GM12878 (cell line): ENCODE results near the gene PTCD3. TPM values are rescaled to one million over a fixed set of nuclear protein-coding genes. Genes with fewer than 3 reads are reported as not detected.

Experiments used
- ATAC-seq: fragments of 200-7000 bp; cut with Tn5 transposase; 3 replicates; pipeline ENCODE4 v1.9.1; 2020; ENCODE audit warnings: mild to moderate bottlenecking, moderate library complexity
- BruUV-seq: library from RNA; stranded (reverse); fragments of 400-500 nt; replicated peaks from 2 replicates; lab custom pipeline; 2021; lab: Mats Ljungman, UMichigan
- CTCF ChIA-PET: fragments of 300-600 bp; sonication (Branson Sonifier 250); formaldehyde crosslinking; extraction: SDS; loops from one replicate; lab custom pipeline; 2021; ENCODE audit warnings: inconsistent platforms; lab: Yijun Ruan, JAX
- POLR2A ChIA-PET: fragments of 350-600 bp; formaldehyde crosslinking; extraction: SDS; loops from one replicate; lab custom pipeline; 2021; ENCODE audit warnings: inconsistent platforms; lab: Charles Lee
- RAD21 ChIA-PET: fragments of 300-600 bp; sonication (Branson Sonifier 250); formaldehyde crosslinking; loops from one replicate; lab custom pipeline; 2023; ENCODE audit warnings: antibody characterized with exemption; ENCODE audit not compliant: unreplicated experiment; lab: Charles Lee
- SMC1A ChIA-PET: fragments of 300-600 bp; sonication (Branson Sonifier 250); formaldehyde crosslinking; loops from one replicate; lab custom pipeline; 2023; ENCODE audit not compliant: unreplicated experiment, uncharacterized antibody; lab: Charles Lee
- DNase-seq: peaks from one replicate; pipeline ENCODE4 v3.0.0-alpha.2; 2011; ENCODE audit warnings: low read depth, low spot score
- FAIRE-seq: peaks from 3 replicates; lab custom pipeline; 2011; peaks lifted over from hg19 to GRCh38; lab: Jason Lieb, UNC
- H2AFZ ChIP-seq: 2 replicates; pipeline ENCODE4 v1.6.0; 2011; ENCODE audit warnings: low read depth, low read length, control low read depth; ENCODE audit not compliant: control insufficient read depth
- H3K27ac ChIP-seq: 2 replicates; pipeline ENCODE4 v1.5.1; 2011; ENCODE audit warnings: control low read depth; ENCODE audit not compliant: control insufficient read depth, insufficient read depth
- H3K27me3 ChIP-seq, 2 experiments: replicated peaks in 1 of 2; 2 replicates each; pipeline versions ENCODE4 v1.6.0 to v1.6.1; 2011; ENCODE audit warnings: low read length in 1 of 2; ENCODE audit not compliant: control insufficient read depth in 2 of 2, insufficient read depth in 2 of 2
- H3K36me3 ChIP-seq, 2 experiments: 2 replicates each; pipeline ENCODE4 v1.5.1; 2011; ENCODE audit warnings: low read length in 1 of 2; ENCODE audit not compliant: control insufficient read depth in 2 of 2, insufficient read depth in 2 of 2
- H3K4me1 ChIP-seq: 2 replicates; pipeline ENCODE4 v1.6.1; 2011; ENCODE audit warnings: mild to moderate bottlenecking, low read length, moderate library complexity, mixed read lengths; ENCODE audit not compliant: control insufficient read depth, insufficient read depth
- H3K4me2 ChIP-seq: 2 replicates; pipeline ENCODE4 v1.6.0; 2011; ENCODE audit warnings: control low read depth; ENCODE audit not compliant: control insufficient read depth, insufficient read depth
- H3K4me3 ChIP-seq: fragments of 200-600 bp; sonication (generic); 2 replicates; pipeline ENCODE4 v1.5.1; 2016
- H3K79me2 ChIP-seq: 2 replicates; pipeline ENCODE4 v1.6.0; 2011; ENCODE audit warnings: low read length; ENCODE audit not compliant: control insufficient read depth, insufficient read depth
- H3K9ac ChIP-seq: 2 replicates; pipeline ENCODE4 v1.8.0; 2011; ENCODE audit warnings: low read length, control low read depth, mixed read lengths; ENCODE audit not compliant: control insufficient read depth, insufficient read depth
- H3K9me3 ChIP-seq: replicated peaks from 3 replicates; pipeline ENCODE4 v1.5.1; 2011; ENCODE audit warnings: mild to moderate bottlenecking, low read length; ENCODE audit not compliant: control insufficient read depth, insufficient read depth
- H4K20me1 ChIP-seq: 2 replicates; pipeline ENCODE4 v1.6.0; 2011; ENCODE audit not compliant: control insufficient read depth, insufficient read depth
- BRCA1 ChIP-seq: IDR thresholded peaks from 2 replicates; pipeline ENCODE4 v1.6.1; 2011; ENCODE audit warnings: low read depth, low read length, improper control_type of control experiment
- GABPA ChIP-seq: IDR thresholded peaks from 2 replicates; pipeline ENCODE4 v1.6.1; 2014; ENCODE audit warnings: antibody characterized with exemption, low read depth, mild to moderate bottlenecking, inconsistent platforms
- KAT2A ChIP-seq: conservative IDR thresholded peaks from 2 replicates; pipeline ENCODE4 v1.6.1; 2011; ENCODE audit warnings: low read depth, low read length; ENCODE audit not compliant: control insufficient read depth
- ZZZ3 ChIP-seq: IDR thresholded peaks from 2 replicates; pipeline ENCODE4 v1.6.1; 2011; ENCODE audit warnings: low read depth; ENCODE audit not compliant: control insufficient read depth, insufficient read length
- WGBS: methylation state at CpG from one replicate; pipeline ENCODE4 v1.1.6; 2016; ENCODE audit warnings: low lambda C conversion rate; ENCODE audit not compliant: insufficient replicate concordance, insufficient coverage; ENCODE audit errors: missing lambda C conversion rate; 5-methylcytosine and 5-hydroxymethylcytosine counted together
- in situ Hi-C: fragments of 300-500 bp; cut with MboI; formaldehyde crosslinking; loops from 9 replicates; pipeline ENCODE4 v1.14.3; 2018; ENCODE audit warnings: mixed read lengths
- intact Hi-C: fragments of 100-400 bp; cut with micrococcal nuclease; formaldehyde crosslinking; loops from one replicate; pipeline ENCODE4 v1.14.2; 2022; ENCODE audit not compliant: unreplicated experiment
- polyA plus RNA-seq, 11 experiments: library from polyadenylated mRNA; depleted of rRNA in 4 of 11; unstranded in 6 of 11; stranded (reverse) in 5 of 11; fragments of >200 nt; fragmentation: Nextera tagmentation in 4 of 11; fragmentation: Illumina TruSeq in 1 of 11; extraction: Ambion mirVana in 4 of 11; extraction: Trizol in 1 of 11; gene quantifications; 1 replicate in 1 of 11; 2 replicates in 10 of 11; pipeline versions ENCODE4 v1.2.1 to v1.2.3, GENCODE V29; 2011 to 2016; ENCODE audit warnings: inconsistent platforms in 2 of 11, missing spikeins in 2 of 11, low read depth in 1 of 11
- total RNA-seq, 4 experiments: library from RNA; depleted of rRNA in 3 of 4; stranded (reverse); fragments of >200 nt in 3 of 4; fragmentation: Illumina TruSeq in 1 of 4; extraction: Trizol in 1 of 4; gene quantifications; 2 replicates each; pipeline versions ENCODE4 v1.2.1 to v1.2.3, GENCODE V29; 2013 to 2021

The PTCD3 gene
- total and polyA plus RNA-seq, 10 of the 15 experiments (the other 5 are each of a cell fraction or from before 2014, with no cell fraction given), result 44.7 to 177 (median 127) TPM

GRCh38 chr2:86079981-86080911 is 25.8 kb upstream of the PTCD3 start (continued):
- no peak for TF ChIP-seq ZZZ3
- TF ChIP-seq GABPA, result no peak
- no peak for TF ChIP-seq KAT2A

- Histone ChIP-seq H3K36me3 (peaks cover 17 to 22% of the 10 kb centered on the region in 2 experiments), H3K27me3 (no peaks in the 10 kb centered on the region), H3K9ac (no peak overlapping the region), H4K20me1 (no peaks in the 10 kb centered on the region), H2AFZ (no peak overlapping the region), H3K4me3 (no peak overlapping the region), H3K4me2 (no peak overlapping the region), H3K27ac (no peak overlapping the region), H3K79me2 (no peaks in the 10 kb centered on the region), H3K4me1 (peaks cover 14% of the 10 kb centered on the region), H3K9me3 (no peaks in the 10 kb centered on the region; the same call in 2 of the 3 replicates)
- ATAC-seq, result no peak
- no peak for FAIRE-seq
- in situ Hi-C loops (no loop called here), intact Hi-C loops (loop anchor here (2.0 kb wide), 1 partner anchor 193 kb away; the partner anchor contains the start of gene ST3GAL5)
- ChIA-PET CTCF (interaction anchor here (1.0 to 12.2 kb wide), 3 partner anchors 257 to 397 kb away, joined by 3 to 458 read pairs (median 3); no protein-coding TSS in a partner anchor), RAD21 (interaction anchor here (0.7 kb wide), 2 partner anchors 86 to 338 kb away, joined by 3 read pairs; no protein-coding TSS in a partner anchor), SMC1A (interaction anchor here (0.8 to 9.1 kb wide), 4 partner anchors 18 to 262 kb away, joined by 3 to 286 read pairs (median 25); no protein-coding TSS in a partner anchor), POLR2A (interaction anchor here (0.8 to 1.3 kb wide), 2 partner anchors 24 to 45 kb away, joined by 3 to 5 read pairs; partner anchors contain the start of genes POLR1A and PTCD3)
- BruUV-seq, result no TSS peak
- TF ChIP-seq BRCA1, result no peak
- 86% methylated on average over 4 of the region's 4 CpGs for WGBS
- DNase-seq, result no peak
These were observed 24.3 kb upstream of the PTCD3 start for GRCh38 chr2:86081724-86082123.
